NCI-H345 treated with DMSO at 0.1 percent for 48 hours (cell line): ENCODE measurements around the gene HACD2.
"Not testable (repeated sequence)": the region's sequence is repeated elsewhere in the genome, so short reads cannot be mapped to it uniquely, and the experiment has no call there.

Source experiments
- DNase-seq: peaks from one replicate; lab custom pipeline; 2025; ENCODE audit not compliant: unreplicated experiment; lab: John Stamatoyannopoulos, UW

Gene HACD2

DNA sequence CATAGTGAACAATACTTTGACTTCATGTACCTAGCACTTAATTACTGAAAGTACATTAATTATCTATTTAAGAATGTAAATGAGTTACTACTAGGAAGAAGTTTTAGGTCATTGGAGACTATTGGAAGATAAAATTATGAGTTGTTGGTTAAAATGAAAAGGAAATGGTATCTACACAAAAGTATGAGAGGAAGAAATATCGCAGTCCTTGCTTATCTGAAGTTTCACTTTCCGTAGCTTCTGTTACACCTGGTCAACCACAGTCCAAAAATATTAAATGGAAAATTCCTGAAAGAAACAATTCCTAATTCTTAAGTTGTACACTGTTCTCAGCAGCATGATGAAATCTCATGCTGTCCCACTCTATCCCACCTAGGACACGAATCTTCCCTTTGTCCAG, 57.8 kb downstream of the HACD2 start:
- no peak for DNase-seq

GRCh38 chr3:123526474-123526873, 58.4 kb downstream of the HACD2 start:
- DNase-seq, result no peak

GRCh38 chr3:123525433-123525832, 59.4 kb downstream of the HACD2 start:
- no peak for DNase-seq

DNA sequence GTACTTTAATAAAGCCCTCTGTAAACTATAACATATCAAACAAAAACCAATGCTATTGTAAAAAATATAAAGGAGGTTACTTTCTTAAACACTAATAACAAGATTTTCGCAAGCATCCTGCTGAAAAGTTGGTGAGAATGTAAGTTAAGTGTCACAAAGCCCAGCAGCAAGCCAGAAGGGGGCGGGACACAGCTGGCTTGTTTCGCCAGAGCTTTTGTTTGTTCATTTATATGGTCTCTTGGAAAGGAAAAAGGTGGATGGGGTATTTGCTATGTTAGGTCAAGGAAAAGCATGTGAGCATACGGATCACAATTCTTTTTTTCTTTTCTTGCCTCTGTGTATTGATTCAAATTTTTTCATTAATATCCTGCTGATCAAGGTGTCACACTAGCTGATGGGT, 59.9 kb downstream of the HACD2 start:
- DNase-seq, result no peak

- no peak for DNase-seq
Measured at GRCh38 chr3:123523023-123523412, 61.8 kb downstream of the HACD2 start.

- DNase-seq, result no peak
Measured at GRCh38 chr3:123522320-123523022, 62.4 kb downstream of the HACD2 start.

DNA sequence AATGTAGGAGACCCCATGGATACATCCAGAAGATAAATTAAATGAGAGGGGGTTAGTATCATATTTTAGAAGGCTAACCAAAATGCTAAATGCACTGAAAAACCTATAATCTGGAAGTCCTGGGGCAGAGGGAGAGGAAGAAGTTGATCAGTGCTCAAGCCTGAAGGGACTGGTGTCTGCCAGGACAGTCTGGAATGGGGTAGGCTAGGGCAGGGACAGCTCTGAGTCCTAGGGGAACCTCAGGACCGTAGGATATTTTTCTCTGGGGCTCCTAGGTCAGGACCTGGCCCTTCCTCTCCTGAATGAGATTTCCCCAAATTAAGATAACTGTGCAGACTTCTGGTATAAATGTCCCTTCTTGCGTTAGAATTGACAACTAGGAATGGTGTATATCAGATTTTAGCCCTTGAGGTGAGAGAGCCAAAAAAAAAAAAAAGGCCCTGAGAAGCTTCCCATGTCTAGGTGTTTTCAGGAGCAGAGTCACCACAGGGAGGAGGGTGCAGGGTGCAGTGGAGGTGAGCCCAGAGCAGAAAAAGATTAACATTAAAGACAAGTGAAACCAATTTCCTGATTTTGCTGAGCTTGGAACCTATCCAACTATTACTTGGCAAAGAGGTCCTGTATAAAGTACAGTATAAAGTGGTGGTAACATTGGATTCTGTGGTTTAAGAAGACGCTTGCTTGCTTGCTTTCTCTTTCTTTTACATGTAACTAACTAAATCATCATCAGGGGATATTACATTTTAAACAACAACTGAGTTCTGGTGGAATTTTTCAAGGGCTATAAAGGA, 63.5 kb downstream of the HACD2 start:
- DNase-seq, result no peak

GRCh38 chr3:123520656-123521055, 64.2 kb downstream of the HACD2 start:
- DNase-seq, result no peak

GRCh38 chr3:123518892-123519485, 65.9 kb downstream of the HACD2 start:
- no peak for DNase-seq

DNA sequence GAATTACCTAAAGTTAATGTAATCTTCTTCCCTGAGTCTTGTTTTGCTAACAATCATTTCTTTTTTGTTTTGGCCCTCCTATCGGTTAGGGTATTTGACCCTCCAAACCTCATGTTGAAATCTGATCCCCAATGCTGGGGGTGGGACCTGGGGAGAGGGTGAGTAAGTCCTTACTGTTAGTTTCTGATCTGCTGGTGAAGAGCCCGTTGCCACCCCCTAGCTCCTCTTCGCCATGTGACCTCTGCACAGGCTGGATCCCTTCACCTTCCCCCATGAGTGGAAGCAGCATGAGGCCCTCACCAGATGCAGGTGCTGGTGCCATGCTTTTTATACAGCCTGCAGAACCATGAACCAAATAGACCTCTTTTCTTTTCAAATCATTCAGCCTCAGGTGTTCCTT, 73.1 kb downstream of the HACD2 start:
- no peak for DNase-seq

DNA sequence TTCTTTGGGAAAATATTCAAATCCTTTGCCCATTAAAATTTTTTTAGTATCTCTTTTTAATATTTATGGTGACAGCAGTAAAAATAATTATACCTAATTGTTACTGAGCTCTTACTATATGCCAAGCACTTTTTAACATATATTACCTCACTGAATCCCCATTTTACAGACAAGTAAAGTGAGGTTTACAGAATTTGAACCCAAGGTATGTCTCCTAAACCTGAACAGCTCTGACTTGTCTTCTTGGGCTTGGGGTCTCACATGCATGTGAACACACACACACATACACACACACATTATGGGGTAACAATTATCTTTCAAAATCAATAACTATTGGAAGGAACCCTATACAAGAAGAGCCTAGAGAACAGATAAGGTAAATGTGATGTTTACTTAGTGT, 73.8 kb downstream of the HACD2 start:
- DNase-seq, result no peak

DNA sequence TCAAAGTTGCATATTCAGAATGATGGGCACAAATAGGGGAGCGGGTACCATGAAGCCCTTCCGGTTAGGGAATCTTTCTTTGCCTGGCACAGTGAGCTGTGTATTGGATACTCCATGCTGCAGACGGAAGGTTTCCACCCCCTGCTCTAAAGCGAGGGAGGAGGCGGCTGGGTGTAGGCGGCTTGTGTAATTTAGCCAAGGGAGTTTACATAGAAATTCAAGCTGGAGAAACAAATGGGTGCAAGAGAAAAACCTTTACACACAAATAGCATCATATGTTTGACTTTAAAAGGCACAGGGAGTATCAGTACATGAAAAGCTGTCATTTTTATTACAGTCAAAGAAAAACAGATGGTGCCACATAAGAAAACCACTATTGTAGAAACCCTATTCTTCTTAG, 76.7 kb downstream of the HACD2 start:
- no peak for DNase-seq

DNA sequence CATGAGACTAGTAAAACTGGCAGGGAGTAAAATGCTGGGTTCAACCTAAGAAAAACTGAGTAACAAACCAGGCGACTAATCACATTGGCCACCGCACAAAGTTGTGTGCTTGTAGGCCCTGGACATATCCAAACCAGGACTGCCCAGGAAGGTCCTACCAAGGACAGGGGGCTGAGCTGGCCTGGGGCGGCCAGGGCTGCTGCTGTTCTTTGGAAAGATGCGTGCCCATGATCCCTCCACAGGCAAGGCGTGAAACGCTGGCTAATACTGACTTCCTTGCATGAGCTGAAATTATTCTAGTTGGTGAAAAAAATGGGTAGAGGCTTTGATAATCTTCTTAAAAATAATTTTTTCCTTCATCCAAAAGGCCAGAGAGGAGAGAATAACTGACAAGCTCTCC, 79.0 kb downstream of the HACD2 start:
- DNase-seq, result no peak

DNA sequence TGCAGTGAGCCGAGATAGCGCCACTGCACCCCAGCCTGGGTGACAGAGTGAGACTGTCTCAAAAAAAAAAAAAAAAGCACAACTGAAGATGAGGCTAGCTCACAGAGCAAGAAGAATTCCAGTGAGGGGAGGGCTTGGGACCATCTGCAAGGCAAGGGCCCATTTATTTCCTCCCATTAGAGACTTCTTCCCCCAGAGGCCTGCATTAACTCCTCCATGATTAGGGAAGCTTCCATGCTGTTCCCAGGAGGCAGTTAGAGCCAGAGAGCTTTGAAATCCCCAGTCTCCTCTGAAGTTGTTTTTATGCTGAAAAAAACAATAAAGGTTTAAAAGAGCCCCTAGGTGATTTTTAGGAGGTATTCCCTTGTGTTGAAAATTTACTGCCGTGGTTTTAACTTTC, 81.7 kb downstream of the HACD2 start:
- DNase-seq, result no peak

DNA sequence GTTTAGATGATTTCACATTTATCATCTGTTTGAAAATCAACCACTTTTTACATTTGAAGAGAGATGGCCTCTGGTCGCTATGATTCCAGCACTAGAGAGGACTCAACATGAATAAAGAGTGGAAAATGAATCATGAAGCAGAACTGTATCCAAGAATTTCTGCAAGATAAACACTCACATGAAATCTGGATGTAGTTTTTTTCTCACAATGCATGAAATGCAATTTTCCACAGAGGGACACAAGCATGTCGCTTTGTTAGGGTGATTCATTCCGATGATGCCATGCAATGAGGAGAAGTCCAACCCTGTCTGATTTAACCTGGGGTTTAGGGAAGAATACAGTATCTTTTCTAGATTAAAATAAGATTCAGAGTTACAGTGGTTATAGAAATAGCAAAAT, 85.5 kb downstream of the HACD2 start:
- DNase-seq, result no peak

DNA sequence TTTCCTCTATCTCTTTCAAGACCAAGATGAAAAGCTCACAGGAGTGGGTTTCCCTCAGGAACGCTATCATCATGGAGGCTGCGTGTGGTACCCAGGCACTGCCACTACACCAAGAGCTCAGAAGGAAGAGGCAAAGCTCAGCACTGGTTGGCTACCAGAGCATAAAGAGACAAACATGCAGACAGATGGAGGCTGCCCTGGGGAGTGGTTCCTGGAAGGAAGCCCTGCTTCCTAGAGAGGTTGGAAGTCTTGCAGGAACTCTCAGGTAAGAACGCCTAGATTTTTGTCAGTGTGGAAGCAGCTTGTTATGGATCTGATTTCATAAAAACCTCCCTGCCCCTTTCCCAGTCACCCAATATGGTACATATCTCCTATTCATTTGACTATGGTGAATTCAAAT, 86.1 kb downstream of the HACD2 start:
- DNase-seq, result no peak

DNA sequence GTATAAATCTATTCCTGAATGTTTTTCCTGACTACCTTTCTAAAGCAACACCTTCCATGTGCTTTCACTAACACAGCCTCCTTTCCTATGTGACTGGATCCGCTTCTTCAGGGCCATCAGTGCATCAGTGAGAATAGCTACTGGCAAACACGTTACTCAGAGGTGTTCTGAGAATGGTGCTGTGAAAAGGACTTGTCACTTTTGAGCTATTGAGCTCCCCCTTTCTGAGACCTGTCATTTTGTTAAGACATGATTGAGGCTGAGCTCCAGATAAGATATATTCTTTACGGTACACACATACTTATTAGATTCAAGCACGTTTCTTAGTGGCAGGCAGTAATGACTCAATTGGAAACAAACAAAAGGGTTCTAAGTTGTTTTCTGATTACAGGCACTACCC, 90.9 kb downstream of the HACD2 start:
- DNase-seq, result no peak

- no peak for DNase-seq
Measured at GRCh38 chr3:123491966-123492587, 92.8 kb downstream of the HACD2 start.

GRCh38 chr3:123489400-123490004, 95.4 kb downstream of the HACD2 start:
- peak; percentile 10 for DNase-seq

DNA sequence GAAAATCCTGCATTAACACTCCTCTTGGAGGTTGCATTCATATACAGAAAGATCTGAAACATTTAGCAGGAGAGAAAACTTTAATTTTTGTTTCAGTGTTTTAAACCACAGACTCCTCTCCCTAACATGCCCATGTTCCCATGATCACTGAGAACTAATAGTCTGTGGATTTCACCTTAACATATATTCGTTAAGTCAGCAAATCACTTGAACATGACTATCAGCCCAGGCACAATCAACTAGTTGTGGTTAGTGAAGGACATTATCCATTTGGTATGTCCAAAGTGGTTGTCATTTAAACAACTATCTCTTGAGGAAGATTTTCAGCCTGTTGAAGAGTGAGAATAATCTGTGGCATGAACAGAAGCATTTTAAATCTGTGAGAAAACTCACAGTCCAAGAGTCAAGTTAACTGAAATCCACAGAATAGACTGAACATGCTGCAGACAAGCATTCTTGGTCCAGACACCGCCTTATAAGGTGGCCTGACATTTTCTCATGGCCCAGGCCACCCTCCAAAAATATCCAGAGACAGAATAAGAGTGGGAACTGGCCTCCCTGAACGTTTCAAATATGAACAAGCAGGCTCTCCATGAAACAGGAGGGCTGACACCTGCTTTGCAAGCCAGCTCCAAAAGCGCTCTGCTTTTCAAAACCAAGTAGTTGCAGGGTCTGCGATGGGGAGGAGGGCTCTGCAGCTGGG, 96.1 kb downstream of the HACD2 start:
- DNase-seq, result no peak

DNA sequence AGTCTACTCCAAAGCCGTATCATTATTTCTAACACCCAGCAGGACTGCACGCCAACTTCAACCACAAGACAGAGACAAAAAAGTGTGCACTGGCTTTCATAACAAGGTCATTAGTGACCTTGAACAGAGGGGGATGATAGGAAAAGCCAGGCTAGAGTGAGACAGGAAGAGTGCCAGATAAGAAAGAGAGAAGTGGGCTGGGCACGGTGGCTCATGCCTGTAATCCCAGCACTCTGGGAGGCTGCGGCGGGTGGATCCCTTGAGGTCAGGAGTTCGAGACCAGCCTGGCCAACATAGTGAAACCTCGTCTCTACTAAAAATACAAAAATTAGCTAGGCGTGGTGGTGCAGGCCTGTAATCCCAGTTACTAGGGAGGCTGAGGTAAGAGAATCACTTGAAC, 97.8 kb downstream of the HACD2 start:
- not testable (repeated sequence) for DNase-seq
